HG03135 (cell line): Measurements from ENCODE around the gene CRYBA4.
"Not testable (repeated sequence)": the region's sequence is repeated elsewhere in the genome, so short reads cannot be mapped to it uniquely, and the experiment has no call there.

Experiments used
- ATAC-seq: cut with Tn5 transposase; IDR thresholded peaks from one replicate; pipeline ENCODE4 v1.9.1; 2021; ENCODE audit warnings: mild to moderate bottlenecking, moderate library complexity; ENCODE audit not compliant: unreplicated experiment

The CRYBA4 gene

GRCh38 chr22:26593763-26594162, 28.0 kb upstream of the CRYBA4 start:
- no peak for ATAC-seq

DNA sequence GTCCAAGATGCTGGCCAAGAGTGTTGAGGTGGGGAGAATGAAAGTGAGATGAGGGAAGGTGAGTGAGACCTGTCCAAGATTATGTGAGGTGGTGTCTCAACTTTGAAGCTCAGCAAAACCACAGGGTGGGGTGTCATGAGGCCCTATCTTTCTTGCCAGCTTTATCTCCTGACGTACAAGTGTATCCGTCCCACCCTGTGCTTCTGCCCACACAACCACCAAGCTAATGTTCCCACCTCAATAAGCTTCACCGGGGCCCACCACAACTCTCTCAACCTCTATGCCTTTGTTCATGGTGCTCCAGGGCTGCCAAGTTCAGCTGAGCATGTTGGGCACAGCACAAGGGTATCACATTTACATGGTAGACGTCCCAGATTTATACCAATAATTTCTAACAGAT, 24.7 kb upstream of the CRYBA4 start:
- ATAC-seq, result no peak

DNA sequence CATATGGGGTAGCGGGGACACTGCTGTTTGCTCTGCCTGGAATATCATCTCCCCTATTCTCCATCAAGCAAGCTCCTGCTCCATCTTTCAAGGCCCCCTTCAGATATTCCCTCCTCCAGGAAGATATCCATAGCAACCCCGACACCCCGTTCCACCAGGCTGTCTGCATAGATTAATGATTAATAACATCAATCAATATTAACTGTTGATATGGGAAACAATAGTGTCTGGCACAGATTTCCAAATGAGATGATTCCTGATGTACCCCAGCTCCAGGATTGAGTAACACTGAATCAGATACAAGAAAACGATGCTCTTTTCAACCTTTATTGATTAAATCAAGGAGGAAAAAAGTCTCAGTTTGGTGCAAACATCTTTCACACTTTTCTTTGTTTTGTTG, 24.3 kb upstream of the CRYBA4 start:
- no peak for ATAC-seq

- ATAC-seq, result no peak
These were observed 22.3 kb upstream of the CRYBA4 start for GRCh38 chr22:26599505-26599904.

DNA sequence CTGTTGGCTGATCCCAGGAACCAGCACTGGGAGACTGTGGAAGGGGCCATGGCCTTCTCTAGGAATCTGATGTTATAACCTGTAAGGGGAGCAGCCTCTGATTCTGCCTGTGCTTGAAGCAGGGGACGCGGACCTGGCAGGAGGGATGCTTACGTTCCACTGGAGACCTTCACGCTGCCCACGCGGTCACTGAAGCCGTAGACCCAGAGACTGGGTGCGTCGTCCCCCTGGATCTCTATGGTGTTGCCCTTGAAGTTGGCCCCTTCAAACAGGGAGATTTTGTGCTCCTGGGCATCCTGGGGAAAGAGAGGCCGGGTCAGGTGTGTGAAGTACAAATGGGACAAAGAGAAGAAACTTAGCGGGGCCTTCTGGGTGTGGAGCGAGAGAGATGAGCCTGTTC, 20.0 kb upstream of the CRYBA4 start:
- ATAC-seq, result no peak

- ATAC-seq, result no peak
These were observed 19.6 kb upstream of the CRYBA4 start for GRCh38 chr22:26602127-26602526.

DNA sequence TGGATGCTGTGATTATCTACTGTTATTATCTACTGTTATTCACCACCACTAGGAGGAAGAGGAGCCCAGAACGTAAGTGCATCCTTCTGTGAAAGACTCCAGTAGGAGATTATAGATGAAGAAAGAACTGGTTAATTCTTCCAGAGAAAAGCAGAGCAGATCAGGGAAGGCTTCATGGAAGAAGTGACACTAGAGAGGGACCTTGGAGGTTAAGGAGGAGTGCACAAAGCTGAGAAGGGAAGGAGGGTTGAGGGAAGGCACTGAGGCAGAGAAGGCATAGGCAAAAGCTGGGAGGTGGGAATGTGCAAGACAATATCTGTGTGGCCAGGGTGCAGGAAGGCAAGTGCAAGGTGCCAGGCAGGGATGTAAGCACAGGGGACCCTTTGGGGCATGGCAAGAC, 17.4 kb upstream of the CRYBA4 start:
- no peak for ATAC-seq

DNA sequence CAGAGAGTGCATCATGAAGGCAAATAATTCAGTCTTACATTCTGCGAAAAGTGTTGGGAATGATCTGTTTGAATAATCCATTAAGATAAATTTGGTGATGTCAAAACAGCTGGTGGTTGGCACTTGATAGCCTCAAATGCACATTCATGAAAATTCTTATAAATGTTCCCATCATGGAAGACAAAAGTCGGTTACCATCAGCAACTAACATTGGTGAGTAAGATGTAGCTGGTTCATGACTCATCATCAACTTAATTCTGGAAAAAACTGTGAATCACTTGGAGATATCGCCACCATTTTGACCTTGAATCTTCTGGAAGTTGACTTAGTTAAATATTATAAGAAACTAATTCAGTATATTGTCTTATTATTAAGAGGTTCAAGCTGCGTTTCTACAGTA, 15.2 kb upstream of the CRYBA4 start:
- no peak for ATAC-seq

GRCh38 chr22:26608129-26608528, 13.6 kb upstream of the CRYBA4 start:
- ATAC-seq, result no peak

DNA sequence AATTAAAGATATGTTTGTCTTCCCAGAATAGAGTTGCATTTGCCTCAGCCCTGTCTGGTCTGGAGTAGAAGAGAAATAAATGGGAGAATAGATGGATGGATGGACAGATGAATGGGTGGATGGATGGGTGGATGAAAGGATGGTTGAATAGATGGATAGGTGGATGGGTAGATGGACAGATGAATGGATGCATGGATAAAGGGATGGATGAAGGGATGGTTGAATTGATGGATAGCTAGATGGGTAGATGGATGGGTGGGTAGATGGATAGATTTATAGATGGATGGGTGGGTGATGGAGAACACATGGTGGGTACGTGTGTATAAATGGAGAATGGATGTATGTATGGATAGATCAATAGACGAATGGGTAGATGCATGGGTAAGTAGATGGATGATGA, 12.5 kb upstream of the CRYBA4 start:
- no peak for ATAC-seq

- ATAC-seq, result peak; percentile 59
These were observed 11.4 kb upstream of the CRYBA4 start for GRCh38 chr22:26610072-26610958.

DNA sequence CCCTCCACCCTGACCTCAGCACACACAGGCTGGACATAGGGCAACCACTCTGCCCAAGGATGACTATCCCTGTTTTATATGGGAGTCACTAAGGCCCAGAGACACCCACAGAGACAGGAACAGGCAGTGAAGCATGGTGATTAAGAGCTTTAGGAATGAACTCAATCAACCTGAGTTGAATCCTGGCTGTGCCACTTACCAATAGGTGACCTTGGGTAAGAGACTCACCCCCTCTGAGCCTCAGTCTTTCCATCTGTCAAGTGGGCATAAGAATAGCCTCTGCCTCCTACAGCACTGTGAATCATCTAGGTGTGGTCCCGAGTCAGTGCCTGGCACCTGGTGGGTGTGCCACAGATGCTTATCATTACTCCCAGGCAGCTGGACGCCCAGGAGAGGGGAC, 10.8 kb upstream of the CRYBA4 start:
- ATAC-seq, result no peak

- no peak for ATAC-seq
These were observed 9.1 kb upstream of the CRYBA4 start for GRCh38 chr22:26612652-26613051.

GRCh38 chr22:26613753-26614152, 8.0 kb upstream of the CRYBA4 start:
- ATAC-seq, result not testable (repeated sequence)

DNA sequence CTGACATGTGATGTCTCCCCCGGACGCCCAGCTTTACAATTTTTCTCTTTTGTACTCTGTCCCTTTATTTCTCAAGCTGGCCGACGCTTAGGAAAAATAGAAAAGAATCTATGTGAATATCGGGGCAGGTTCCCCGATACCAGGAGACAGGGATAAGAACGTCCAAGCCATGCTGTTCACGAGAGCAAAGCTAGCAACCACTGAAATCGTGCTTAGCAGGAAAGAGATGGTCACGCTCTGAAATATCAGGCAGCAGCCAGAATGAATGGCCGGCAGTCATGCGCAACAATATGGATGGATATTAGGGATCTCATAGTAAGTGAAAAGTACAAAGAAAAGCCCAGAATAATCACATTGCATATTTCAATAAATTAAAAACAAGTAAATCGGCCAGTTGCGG, 7.4 kb upstream of the CRYBA4 start:
- ATAC-seq, result no peak

GRCh38 chr22:26615149-26615548, 6.6 kb upstream of the CRYBA4 start:
- peak; percentile 50 for ATAC-seq

DNA sequence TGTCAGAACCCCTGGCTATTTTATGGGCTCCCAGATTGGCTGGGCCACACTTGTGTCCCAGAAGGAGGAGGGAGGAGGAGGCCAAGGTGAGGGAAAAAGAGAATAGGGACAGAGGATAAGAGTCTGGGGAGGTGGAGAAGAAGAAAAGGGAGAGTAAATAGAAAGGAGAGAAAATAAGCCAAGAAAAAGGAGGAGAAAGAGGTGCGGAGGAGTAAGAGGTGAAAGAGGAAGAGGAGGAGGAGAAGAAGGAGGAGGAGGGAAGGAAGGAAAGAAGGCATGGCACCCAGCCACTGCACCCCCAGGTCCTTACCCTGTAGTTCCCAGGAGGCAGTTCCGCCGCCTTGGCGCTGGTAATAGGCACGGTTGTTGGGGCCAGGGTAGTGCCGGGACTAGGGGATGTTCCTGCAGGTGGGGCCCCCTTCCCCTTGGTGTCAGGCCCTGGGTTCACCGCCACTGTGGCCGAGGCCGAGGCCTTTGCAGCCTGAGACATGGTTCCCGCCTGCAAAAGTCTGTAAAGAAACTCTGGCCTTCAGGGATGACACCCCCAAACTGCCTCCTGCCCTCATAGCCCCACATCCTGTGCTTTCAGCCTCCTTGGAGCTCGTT, 5.8 kb upstream of the CRYBA4 start:
- ATAC-seq, result no peak

- ATAC-seq, result no peak
These were observed 5.1 kb upstream of the CRYBA4 start for GRCh38 chr22:26616650-26617049.

- ATAC-seq, result no peak
These were observed 4.2 kb upstream of the CRYBA4 start, which contains the start of gene CRYBB1 for GRCh38 chr22:26617271-26618199. TSS of gene CRYBB1 (minus strand) at chr22:26618027. CDS start at chr22:26616319, 1,708 bp downstream.

DNA sequence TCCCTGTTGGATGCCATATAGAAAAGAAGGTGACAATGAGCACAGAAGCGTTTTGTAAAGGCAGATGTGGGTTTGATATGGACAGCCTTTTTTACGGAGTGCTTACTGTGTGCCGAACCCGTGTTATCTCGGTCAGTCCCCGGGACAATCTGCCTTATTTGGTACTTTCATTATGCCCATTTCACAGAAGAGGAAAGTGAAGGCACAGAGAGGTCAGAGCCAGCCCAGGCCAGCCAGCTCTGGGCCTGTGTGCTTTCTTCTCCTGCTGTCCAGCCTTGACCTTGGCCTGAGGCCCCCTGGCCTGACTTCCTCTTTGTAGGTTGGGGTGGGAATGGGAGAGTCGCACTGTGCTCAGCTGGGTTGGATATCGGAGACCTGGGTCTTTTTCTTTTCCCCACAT, 3.3 kb upstream of the CRYBA4 start:
- no peak for ATAC-seq

DNA sequence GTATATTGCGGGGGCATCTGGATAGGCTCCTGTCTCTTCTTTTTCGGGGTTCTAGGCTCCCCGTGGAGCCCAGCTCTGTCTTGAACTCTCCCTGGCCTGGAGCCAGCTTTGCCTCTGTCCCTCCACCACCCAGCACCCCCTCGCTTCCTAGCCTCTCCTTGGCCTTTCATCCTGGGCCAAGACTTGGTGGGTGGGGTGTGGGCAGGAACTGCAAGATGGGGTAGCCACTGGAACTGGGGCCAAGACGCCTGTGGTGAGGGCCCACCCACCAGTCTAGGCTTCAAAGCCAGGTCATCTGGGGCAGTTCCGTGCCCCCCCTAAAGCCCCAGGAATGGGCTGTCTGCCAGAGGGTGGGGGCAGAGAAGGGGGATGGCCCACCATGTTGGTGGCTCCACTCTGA, 2.3 kb upstream of the CRYBA4 start:
- ATAC-seq, result no peak
